ENCODE measurements around the gene DOP1B. TPM values are rescaled to one million over a fixed set of nuclear protein-coding genes. Genes with fewer than 3 reads are reported as not detected.

DOP1B gene
- polyA plus RNA-seq, 1 donor from 2014 or later = 31.9 TPM

DNA sequence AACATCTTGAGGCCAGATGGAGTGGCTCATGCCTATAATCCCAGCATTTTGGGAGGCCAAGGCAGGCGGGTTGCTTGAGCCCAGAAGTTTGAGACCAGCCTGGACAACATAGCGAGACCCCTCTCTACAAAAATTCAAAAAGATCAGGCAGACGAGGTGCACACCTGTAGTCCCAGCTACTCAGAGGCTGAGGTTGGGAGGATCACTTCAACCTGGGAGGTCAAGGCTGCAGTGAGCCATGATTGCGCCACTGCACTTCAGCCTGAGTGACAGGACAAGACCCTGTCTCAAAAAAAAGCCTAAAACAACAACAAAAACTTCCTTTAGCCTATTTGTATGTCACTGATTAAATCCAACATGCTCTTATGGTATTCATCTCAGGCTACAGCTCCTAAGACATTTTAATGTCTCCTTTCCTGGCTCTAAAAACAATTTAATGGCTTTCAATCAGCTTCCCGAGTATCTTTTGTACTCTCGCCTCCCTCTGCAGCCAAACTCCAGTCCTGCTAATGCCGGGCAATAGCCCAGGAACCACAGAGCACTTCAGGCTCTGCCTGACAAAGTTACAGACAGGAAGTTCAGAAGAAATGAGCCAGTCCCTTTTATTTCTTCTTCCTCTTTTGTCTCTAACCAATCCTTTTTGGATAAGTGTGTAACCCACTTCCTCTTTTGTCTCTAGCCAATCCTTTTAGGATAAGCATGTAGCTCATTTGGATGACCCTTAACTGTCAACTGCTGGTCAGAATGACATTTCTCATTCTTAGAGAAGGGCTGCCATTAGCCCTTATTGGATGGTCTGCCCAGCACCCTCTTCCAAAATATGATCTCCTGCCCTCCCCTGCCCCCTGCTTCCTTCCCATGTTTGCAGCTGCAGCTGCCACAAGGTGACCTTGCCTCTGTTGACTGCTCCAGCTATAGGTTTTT lies 6.6 kb upstream of the DOP1B start:
- peaks cover 4% of the 10 kb centered on the region for H3K36me3 Mint-ChIP-seq
- no peaks in the 10 kb centered on the region for H3K27me3 Mint-ChIP-seq
- H3K4me3 Mint-ChIP-seq = peak overlapping the region in 3 of 4 donors; percentile 9 to 74 (median 34)
- peaks cover 15 to 25% (median 20%) of the 10 kb centered on the region in 3 donors for H3K4me1 Mint-ChIP-seq
- no peaks in the 10 kb centered on the region for H3K9me3 Mint-ChIP-seq
- H3K27ac Mint-ChIP-seq = peak overlapping the region; percentile 37 to 59 (median 53)

GRCh38 chr21:36155603-36156338 lies 853 bp upstream of the DOP1B start:
- peak overlapping the region; percentile 80 to 93 (median 90) for H3K4me3 Mint-ChIP-seq
- H3K27me3 Mint-ChIP-seq = no peaks in the 10 kb centered on the region
- H3K4me1 Mint-ChIP-seq = peaks cover 21 to 28% (median 25%) of the 10 kb centered on the region in 3 donors
- no peaks in the 10 kb centered on the region for H3K36me3 Mint-ChIP-seq
- H3K27ac Mint-ChIP-seq = peak overlapping the region; percentile 13 to 83 (median 16)
- H3K9me3 Mint-ChIP-seq = no peaks in the 10 kb centered on the region

GRCh38 chr21:36156339-36156814 lies 247 bp upstream of the DOP1B start:
- no peaks in the 10 kb centered on the region for H3K36me3 Mint-ChIP-seq
- peak overlapping the region; percentile 13 to 83 (median 16) for H3K27ac Mint-ChIP-seq
- no peaks in the 10 kb centered on the region for H3K9me3 Mint-ChIP-seq
- no peaks in the 10 kb centered on the region for H3K27me3 Mint-ChIP-seq
- peak overlapping the region; percentile 80 to 93 (median 90) for H3K4me3 Mint-ChIP-seq
- H3K4me1 Mint-ChIP-seq = peaks cover 21 to 28% (median 23%) of the 10 kb centered on the region in 3 donors

- peak overlapping the region; percentile 33 to 83 (median 40) for H3K4me3 Mint-ChIP-seq
- no peaks in the 10 kb centered on the region for H3K27me3 Mint-ChIP-seq
- no peak overlapping the region for H3K27ac Mint-ChIP-seq
- no peaks in the 10 kb centered on the region for H3K9me3 Mint-ChIP-seq
- H3K36me3 Mint-ChIP-seq = no peaks in the 10 kb centered on the region
- H3K4me1 Mint-ChIP-seq = peaks cover 26 to 38% (median 27%) of the 10 kb centered on the region in 3 donors
These were observed 2.8 kb downstream of the DOP1B start for GRCh38 chr21:36159356-36159921.

DNA sequence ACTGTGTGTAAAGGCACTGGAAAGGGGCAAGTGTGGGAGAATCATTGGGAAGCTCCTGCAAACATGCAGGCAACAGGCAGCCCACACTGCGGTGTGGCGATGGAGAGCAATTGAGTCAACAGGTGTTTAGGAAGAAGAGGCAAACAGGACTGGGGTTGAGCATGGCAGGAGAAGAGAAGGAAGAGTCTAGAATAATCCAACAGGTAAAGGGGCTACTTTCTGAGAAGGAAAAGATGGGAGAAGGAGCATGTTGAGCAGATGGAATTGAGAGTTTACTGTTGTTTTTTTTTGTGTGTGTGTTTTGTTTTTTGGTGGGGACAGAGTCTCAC lies 4.2 kb downstream of the DOP1B start:
- Mint-ChIP-seq H3K4me3 (no peak overlapping the region), H3K27ac (no peak overlapping the region), H3K36me3 (no peaks in the 10 kb centered on the region), H3K27me3 (no peaks in the 10 kb centered on the region), H3K4me1 (peaks cover 26 to 38% (median 31%) of the 10 kb centered on the region in 3 donors), H3K9me3 (no peaks in the 10 kb centered on the region)

DNA sequence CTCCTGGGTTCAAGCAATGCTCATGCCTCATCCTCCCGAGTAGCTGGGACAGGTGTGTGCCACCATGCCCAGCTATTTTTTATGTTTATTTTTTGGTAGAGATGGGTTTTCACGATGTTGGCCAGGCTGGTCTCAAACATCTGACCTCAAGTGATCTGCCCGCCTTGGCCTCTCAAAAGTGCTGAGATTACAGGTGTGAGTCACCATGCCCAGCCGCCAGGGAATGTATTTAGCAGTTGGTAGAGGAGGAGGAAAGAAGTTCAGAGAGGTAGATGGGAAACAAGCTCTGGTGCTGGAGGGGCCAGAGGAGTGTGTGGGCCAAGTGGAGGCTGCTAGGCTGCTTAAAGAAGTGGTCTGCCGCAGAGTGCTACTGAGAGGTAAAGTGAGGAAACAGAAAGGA lies 6.0 kb downstream of the DOP1B start:
- no peak overlapping the region for H3K27ac Mint-ChIP-seq
- peaks cover 2% of the 10 kb centered on the region for H3K36me3 Mint-ChIP-seq
- H3K27me3 Mint-ChIP-seq = no peaks in the 10 kb centered on the region
- H3K4me3 Mint-ChIP-seq = peak overlapping the region in 2 of 4 donors; percentile 33 to 73
- H3K9me3 Mint-ChIP-seq = no peaks in the 10 kb centered on the region
- peaks cover 25 to 36% (median 35%) of the 10 kb centered on the region in 3 donors for H3K4me1 Mint-ChIP-seq

- peaks cover 3% of the 10 kb centered on the region for H3K36me3 Mint-ChIP-seq
- H3K27ac Mint-ChIP-seq = peak overlapping the region in 1 of 3 donors; percentile 23
- H3K4me1 Mint-ChIP-seq = peaks cover 19 to 30% (median 29%) of the 10 kb centered on the region in 3 donors
- peak overlapping the region in 1 of 4 donors; percentile 57 for H3K4me3 Mint-ChIP-seq
- no peaks in the 10 kb centered on the region for H3K9me3 Mint-ChIP-seq
- H3K27me3 Mint-ChIP-seq = no peaks in the 10 kb centered on the region
These were observed 7.4 kb downstream of the DOP1B start for GRCh38 chr21:36163750-36164741.

DNA sequence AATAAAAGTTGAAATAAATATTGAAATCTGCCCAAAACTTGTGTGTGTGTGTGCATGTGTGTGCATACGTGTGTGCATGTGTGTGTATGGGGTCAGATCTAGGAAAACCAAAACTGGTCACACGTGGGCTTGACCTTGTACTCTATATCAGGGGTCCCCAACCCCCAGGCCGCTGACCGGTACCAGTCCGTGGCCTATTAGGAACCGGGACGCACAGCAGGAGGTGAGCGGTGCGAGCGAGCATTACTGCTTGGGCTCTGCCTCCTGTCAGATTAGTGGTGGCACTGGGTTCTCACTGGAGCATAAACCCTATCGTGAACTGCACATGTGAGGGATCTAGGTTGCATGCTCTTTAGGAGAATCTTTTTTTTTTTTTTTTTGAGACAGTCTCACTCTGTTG lies 8.7 kb downstream of the DOP1B start:
- Mint-ChIP-seq H3K36me3 (peaks cover 5% of the 10 kb centered on the region), H3K27me3 (no peaks in the 10 kb centered on the region), H3K4me3 (no peak overlapping the region), H3K9me3 (no peaks in the 10 kb centered on the region), H3K4me1 (peaks cover 11 to 24% (median 21%) of the 10 kb centered on the region in 3 donors), H3K27ac (no peak overlapping the region)

DNA sequence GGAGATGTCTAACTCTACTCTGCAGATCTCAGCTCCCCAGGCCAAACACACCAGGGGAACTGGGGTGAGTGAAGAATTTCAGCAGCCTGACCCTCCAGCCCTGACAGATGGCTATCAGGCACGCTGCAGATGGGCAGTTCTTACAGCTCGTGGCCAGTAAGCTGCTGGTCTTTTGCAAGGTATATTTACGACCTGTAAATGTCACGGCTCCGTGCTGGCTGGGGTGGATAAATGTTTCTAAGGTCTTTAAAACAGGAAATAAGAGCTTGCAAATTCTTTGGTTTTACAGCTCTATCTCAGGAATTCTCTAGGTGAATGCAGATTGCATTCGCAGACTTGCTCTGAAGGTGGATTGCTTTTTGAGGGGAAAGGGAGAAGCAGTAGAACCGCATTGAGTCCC lies 10.1 kb downstream of the DOP1B start:
- Mint-ChIP-seq H3K36me3 (peaks cover 5% of the 10 kb centered on the region), H3K27ac (no peak overlapping the region)

DNA sequence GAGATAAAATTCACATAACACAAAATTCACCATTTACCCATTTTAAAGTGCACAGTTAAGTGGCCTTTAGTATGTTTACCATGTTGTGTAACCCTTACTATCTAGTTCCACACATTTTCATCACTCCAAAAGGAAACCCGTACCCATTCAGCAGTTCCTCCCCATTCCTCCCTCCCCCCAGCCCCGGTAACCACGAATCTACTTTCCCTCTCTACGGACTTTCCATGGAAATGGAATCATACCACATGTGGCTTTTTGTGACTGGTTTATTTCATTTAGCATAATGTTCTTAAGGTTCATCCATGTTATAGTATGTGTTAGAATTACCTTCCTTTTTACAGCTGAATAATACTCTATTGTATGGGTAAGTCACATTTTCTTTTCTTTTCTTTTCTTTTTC lies 10.9 kb downstream of the DOP1B start:
- Mint-ChIP-seq H3K9me3 (no peaks in the 10 kb centered on the region), H3K4me1 (peaks cover 9 to 21% (median 20%) of the 10 kb centered on the region in 3 donors), H3K4me3 (no peak overlapping the region), H3K27ac (no peak overlapping the region), H3K27me3 (no peaks in the 10 kb centered on the region), H3K36me3 (peaks cover 5% of the 10 kb centered on the region)

More for the DNA sequence above, 10.1 kb downstream of the DOP1B start:
- Mint-ChIP-seq H3K27me3 (no peaks in the 10 kb centered on the region), H3K9me3 (no peaks in the 10 kb centered on the region), H3K4me3 (no peak overlapping the region), H3K4me1 (peaks cover 12 to 21% (median 20%) of the 10 kb centered on the region in 3 donors)

GRCh38 chr21:36169470-36170128 lies 13.0 kb downstream of the DOP1B start:
- H3K27ac Mint-ChIP-seq = no peak overlapping the region
- H3K4me1 Mint-ChIP-seq = peaks cover 5 to 14% (median 10%) of the 10 kb centered on the region in 3 donors
- peaks cover 7% of the 10 kb centered on the region for H3K36me3 Mint-ChIP-seq
- no peaks in the 10 kb centered on the region for H3K27me3 Mint-ChIP-seq
- no peak overlapping the region for H3K4me3 Mint-ChIP-seq
- H3K9me3 Mint-ChIP-seq = no peaks in the 10 kb centered on the region

- Mint-ChIP-seq H3K36me3 (peaks cover 9% of the 10 kb centered on the region), H3K27ac (peak overlapping the region in 1 of 3 donors; percentile 83), H3K4me1 (peaks cover 7 to 12% (median 9%) of the 10 kb centered on the region in 3 donors), H3K4me3 (no peak overlapping the region), H3K27me3 (no peaks in the 10 kb centered on the region), H3K9me3 (no peaks in the 10 kb centered on the region)
These were observed 14.2 kb downstream of the DOP1B start for GRCh38 chr21:36170823-36171222.

DNA sequence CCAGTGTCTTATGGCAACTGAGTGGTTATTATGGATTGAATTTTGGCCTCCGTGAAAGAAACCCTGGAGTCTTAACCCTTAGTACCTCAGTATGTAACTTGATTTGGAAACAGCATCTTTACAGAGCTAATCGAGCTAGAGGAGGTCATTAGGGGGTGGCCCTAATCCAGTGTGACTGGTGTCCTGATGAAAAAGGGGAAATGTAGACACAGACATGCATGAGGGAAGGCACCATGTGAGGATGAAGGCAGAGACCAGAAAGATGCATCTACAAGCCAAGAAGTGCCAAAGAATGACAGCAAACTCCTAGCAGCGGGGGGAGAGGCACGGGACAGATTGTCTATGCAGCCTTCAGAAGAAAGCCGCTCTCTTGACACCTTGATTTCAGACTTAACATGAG lies 14.7 kb downstream of the DOP1B start:
- Mint-ChIP-seq H3K4me3 (no peak overlapping the region), H3K9me3 (no peaks in the 10 kb centered on the region), H3K4me1 (peaks cover 7 to 11% (median 9%) of the 10 kb centered on the region in 3 donors), H3K27me3 (no peaks in the 10 kb centered on the region), H3K36me3 (peaks cover 9% of the 10 kb centered on the region), H3K27ac (peak overlapping the region in 2 of 3 donors; percentile 2 to 95)

Data from IgD-negative memory B cell (primary cell).